Lower leg skin (tissue), 4 donors: ENCODE results near the gene SH3TC2. TPM values are rescaled to one million over a fixed set of nuclear protein-coding genes. Genes with fewer than 3 reads are reported as not detected.
A peak's percentile ranks its signal among the peaks of the same experiment; 100 is the strongest.

Source experiments
- DNase-seq, 2 donors: peaks; one replicate each; pipeline ENCODE4 v3.0.0-alpha.2; 2019; ENCODE audit warnings: low spot score in 2 of 2
- H3K4me3 ChIP-seq: fragments of 200-600 bp; sonication (generic); 2 replicates; pipeline ENCODE4 v1.5.1; 2017; ENCODE audit warnings: mild to moderate bottlenecking, low read depth; ENCODE audit not compliant: poor library complexity, severe bottlenecking
- CTCF ChIP-seq, 3 donors: fragments of 450-650 bp; IDR thresholded peaks; one replicate each; pipeline ENCODE4 v1.5.1; 2016; ENCODE audit warnings: antibody characterized with exemption in 3 of 3, mild to moderate bottlenecking in 3 of 3, moderate library complexity in 2 of 3
- POLR2A ChIP-seq, 2 donors: fragments of 450-650 bp; IDR thresholded peaks; one replicate each; pipeline ENCODE4 v1.6.1; 2016 to 2017; ENCODE audit warnings: antibody characterized with exemption in 2 of 2, mild to moderate bottlenecking in 1 of 2, moderate library complexity in 1 of 2
- WGBS, 2 donors: methylation state at CpG; one replicate each; pipeline ENCODE4 v1.1.5; 2018; 5-methylcytosine and 5-hydroxymethylcytosine counted together
- intact Hi-C: fragments of 100-400 bp; cut with DNase I; formaldehyde crosslinking; loops from one replicate; pipeline ENCODE4 v1.15.0; 2023; ENCODE audit warnings: low total_unique reads
- total RNA-seq, 4 donors: library from RNA; depleted of rRNA; stranded (reverse); fragments of >200 nt; gene quantifications; one replicate each; pipeline ENCODE4 v1.1.0, GENCODE V29; 2016

The SH3TC2 gene
- total RNA-seq, 4 donors from 2014 or later = 0.80 to 3.7 (median 2.0) TPM

GRCh38 chr5:149038336-149039080, 24.4 kb downstream of the SH3TC2 start:
- whole genome bisulfite sequencing, 2 donors = 84% methylated on average over 6 of the region's 6 CpGs
- DNase-seq = no peak
- intact Hi-C loops = loop anchor here (10.0 kb wide), 1 partner anchor 304 kb away; no protein-coding TSS in a partner anchor
- no peak overlapping the region for H3K4me3 ChIP-seq
- TF ChIP-seq CTCF (IDR thresholded peaks at IDR 0.05) (no peak), POLR2A (IDR thresholded peaks at IDR 0.05) (no peak)

DNA sequence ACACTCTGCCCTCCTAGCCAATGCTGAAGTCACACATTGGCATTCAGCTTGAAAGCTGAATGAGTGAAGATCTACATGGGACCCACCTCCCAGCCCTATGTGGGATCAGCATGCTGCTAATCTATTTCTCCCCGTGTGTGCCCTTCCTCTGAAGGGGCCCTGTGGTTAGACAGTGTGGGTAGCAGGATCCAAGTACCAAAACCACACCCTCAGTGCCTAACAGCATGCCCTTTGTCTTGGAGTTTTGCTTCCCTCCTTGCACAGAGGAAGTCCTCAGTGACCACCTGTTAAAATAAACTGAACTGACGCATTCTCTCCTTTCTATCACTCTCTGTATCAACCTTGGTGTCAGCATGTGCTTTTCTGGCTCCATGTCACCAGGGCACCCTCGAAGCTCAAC, 25.0 kb downstream of the SH3TC2 start:
- TF ChIP-seq CTCF (IDR thresholded peaks at IDR 0.05) = no peak
- TF ChIP-seq POLR2A (IDR thresholded peaks at IDR 0.05) = no peak
- no peak overlapping the region for H3K4me3 ChIP-seq
- WGBS, 2 donors = 42 to 67% methylated on average over 3 of the region's 3 CpGs
- no peak for DNase-seq
- intact Hi-C loops = loop anchor here (10.0 kb wide), 1 partner anchor 303 kb away; no protein-coding TSS in a partner anchor

- no peak for DNase-seq
- 60 to 65% methylated on average over 2 of the region's 2 CpGs for WGBS, 2 donors
- intact Hi-C loops = loop anchor here (10.0 kb wide), 1 partner anchor 302 kb away; no protein-coding TSS in a partner anchor
Measured at GRCh38 chr5:149036970-149037369, 25.9 kb downstream of the SH3TC2 start.

DNA sequence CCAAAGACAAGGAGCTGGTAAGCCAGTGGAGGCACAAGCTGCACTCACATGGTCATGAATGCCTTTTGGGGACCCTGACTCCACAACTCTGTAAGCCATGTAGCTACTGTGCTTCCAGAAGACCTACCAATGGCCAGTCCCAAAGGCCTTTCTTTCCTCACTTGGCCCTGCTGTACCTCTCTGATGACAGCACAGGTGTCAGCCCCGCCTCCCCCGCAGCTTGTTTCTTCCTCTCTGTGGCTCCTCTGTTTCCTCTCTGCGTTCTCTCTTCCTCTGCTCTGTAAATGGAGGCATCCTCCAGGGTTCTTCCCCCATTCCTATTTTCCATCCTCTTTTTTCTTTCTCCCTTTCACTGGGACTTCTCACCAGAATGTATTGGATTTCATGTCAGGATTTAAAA, 26.7 kb downstream of the SH3TC2 start:
- DNase-seq = no peak
- 83 to 94% methylated on average over 3 of the region's 3 CpGs for WGBS, 2 donors
- intact Hi-C loops = loop anchor here (10.0 kb wide), 1 partner anchor 301 kb away; no protein-coding TSS in a partner anchor
- H3K4me3 ChIP-seq = no peak overlapping the region
- TF ChIP-seq POLR2A (IDR thresholded peaks at IDR 0.05) (no peak), CTCF (IDR thresholded peaks at IDR 0.05) (no peak)

More at GRCh38 chr5:149036970-149037369, 25.9 kb downstream of the SH3TC2 start:
- no peak overlapping the region for H3K4me3 ChIP-seq
- no peak for TF ChIP-seq POLR2A (IDR thresholded peaks at IDR 0.05)
- TF ChIP-seq CTCF (IDR thresholded peaks at IDR 0.05) = no peak

DNA sequence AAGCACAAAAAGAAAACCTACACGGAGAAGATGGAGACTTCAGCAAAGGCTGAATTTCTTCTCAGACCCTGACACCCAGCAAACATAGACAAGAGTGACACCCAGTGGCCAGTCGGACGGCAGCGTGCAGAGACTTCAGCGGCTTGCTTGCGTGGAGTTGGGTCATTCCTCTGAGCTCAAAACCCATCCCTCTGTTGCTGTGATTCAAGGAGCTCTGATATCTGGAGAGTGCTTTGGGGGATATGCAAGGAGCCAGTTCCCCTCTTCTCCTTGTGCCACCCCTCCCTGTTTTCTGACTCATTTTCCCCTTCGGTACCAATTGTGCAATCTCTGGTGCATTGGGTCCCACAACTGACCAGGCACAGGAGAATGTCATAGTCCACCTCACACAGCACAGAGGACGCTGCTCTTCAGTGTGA, 27.5 kb downstream of the SH3TC2 start:
- intact Hi-C loops = loop anchor here (10.0 kb wide), 1 partner anchor 301 kb away; no protein-coding TSS in a partner anchor
- 18 to 19% methylated on average over 8 of the region's 8 CpGs for WGBS, 2 donors
- peak; percentile 66 to 93 for DNase-seq
- H3K4me3 ChIP-seq = no peak overlapping the region
- TF ChIP-seq CTCF (IDR thresholded peaks at IDR 0.05) = peak in 1 of 3 donors; percentile 40
- no peak for TF ChIP-seq POLR2A (IDR thresholded peaks at IDR 0.05)
